Caco-2 (cell line): ENCODE results near the gene KIFC3. TPM values are rescaled to one million over a fixed set of nuclear protein-coding genes. Genes with fewer than 3 reads are reported as not detected.
A peak's percentile ranks its signal among the peaks of the same experiment; 100 is the strongest.

ENCODE experiments used
- BruUV-seq: library from RNA; stranded (reverse); fragments of 400-500 nt; replicated peaks from 2 replicates; lab custom pipeline; 2021; lab: Mats Ljungman, UMichigan
- CTCF ChIA-PET: fragments of 300-600 bp; sonication (Branson Sonifier 250); formaldehyde crosslinking; loops from one replicate; lab custom pipeline; 2022; ENCODE audit warnings: antibody characterized with exemption; lab: Charles Lee
- POLR2A ChIA-PET: fragments of 300-600 bp; sonication (Branson Sonifier 250); formaldehyde crosslinking; loops from one replicate; lab custom pipeline; 2022; ENCODE audit warnings: antibody characterized with exemption; lab: Charles Lee
- DNase-seq, 2 experiments: peaks; one replicate each; pipeline versions ENCODE4 v3.0.0 to v3.0.0-alpha.2; 2020 to 2022
- H3K27me3 ChIP-seq: replicated peaks from 2 replicates; pipeline ENCODE4 v1.6.0; 2011; ENCODE audit warnings: low read length; ENCODE audit not compliant: control insufficient read depth, insufficient read depth
- H3K36me3 ChIP-seq: 2 replicates; pipeline ENCODE4 v1.5.1; 2011; ENCODE audit warnings: low read length; ENCODE audit not compliant: control insufficient read depth, insufficient read depth
- H3K4me1 ChIP-seq: fragments of 250-450 bp; sonication (Bioruptor Pico); 2 replicates; pipeline ENCODE4 v1.5.1; 2020; ENCODE audit warnings: mild to moderate bottlenecking
- H3K4me3 ChIP-seq: 2 replicates; pipeline ENCODE4 v1.5.1; 2011; ENCODE audit warnings: low read depth, mild to moderate bottlenecking, control low read depth, low read length
- H3K9me3 ChIP-seq: fragments of 250-450 bp; sonication (Bioruptor Pico); 2 replicates; pipeline ENCODE4 v1.5.1; 2020; ENCODE audit warnings: mild to moderate bottlenecking, moderate library complexity
- H3K27ac Mint-ChIP-seq: one replicate; pipeline ENCODE4 v1.8.0; 2022; ENCODE audit warnings: mixed read lengths; ENCODE audit not compliant: unreplicated experiment
- H3K27me3 Mint-ChIP-seq: one replicate; pipeline ENCODE4 v1.8.0; 2022; ENCODE audit warnings: mixed read lengths; ENCODE audit not compliant: insufficient read depth, unreplicated experiment
- H3K36me3 Mint-ChIP-seq: one replicate; pipeline ENCODE4 v1.8.0; 2022; ENCODE audit warnings: mild to moderate bottlenecking, mixed read lengths; ENCODE audit not compliant: insufficient read depth, unreplicated experiment
- H3K4me1 Mint-ChIP-seq: one replicate; pipeline ENCODE4 v1.8.0; 2022; ENCODE audit warnings: low read depth, mixed read lengths; ENCODE audit not compliant: unreplicated experiment
- H3K4me3 Mint-ChIP-seq: one replicate; pipeline ENCODE4 v1.8.0; 2022; ENCODE audit warnings: mild to moderate bottlenecking, moderate library complexity, mixed read lengths; ENCODE audit not compliant: unreplicated experiment
- H3K9me3 Mint-ChIP-seq: one replicate; pipeline ENCODE4 v1.8.0; 2022; ENCODE audit warnings: mixed read lengths; ENCODE audit not compliant: unreplicated experiment
- CTCF ChIP-seq, 2 experiments: fragments of 200-600 bp in 1 of 2; IDR thresholded peaks; 1 replicate in 1 of 2; 2 replicates in 1 of 2; pipeline versions ENCODE4 v1.5.1 to v1.8.0; 2011 to 2022; ENCODE audit warnings: antibody characterized with exemption in 1 of 2, control low read depth in 1 of 2, inconsistent platforms in 1 of 2, low read depth in 1 of 2, low read length in 1 of 2, mild to moderate bottlenecking in 1 of 2, moderate library complexity in 1 of 2; ENCODE audit not compliant: insufficient read depth in 1 of 2, severe bottlenecking in 1 of 2, unreplicated experiment in 1 of 2
- intact Hi-C: fragments of 100-400 bp; cut with micrococcal nuclease; formaldehyde crosslinking; loops from one replicate; pipeline ENCODE4 v1.10.0; 2022; ENCODE audit not compliant: unreplicated experiment
- total RNA-seq: library from RNA; stranded (reverse); gene quantifications from 2 replicates; pipeline ENCODE4 v1.2.3, GENCODE V29; 2022

Gene KIFC3
- total RNA-seq, 1 experiment from 2014 or later: 103 TPM

- H3K27me3 Mint-ChIP-seq: no peaks in the 10 kb centered on the region
- Histone ChIP-seq H3K9me3 (no peaks in the 10 kb centered on the region), H3K27me3 (no peaks in the 10 kb centered on the region), H3K4me3 (no peak overlapping the region), H3K4me1 (peaks cover 17% of the 10 kb centered on the region), H3K36me3 (peaks cover 3% of the 10 kb centered on the region)
- H3K4me1 Mint-ChIP-seq: peaks cover 17% of the 10 kb centered on the region
- no peak for TF ChIP-seq CTCF (IDR thresholded peaks at IDR 0.05; ENCODE audit: insufficient read depth in 1 of 2, low read depth in 1 of 2, low read length in 1 of 2, severe bottlenecking in 1 of 2, unreplicated experiment in 1 of 2)
- no peak for DNase-seq
- H3K27ac Mint-ChIP-seq: peak overlapping the region; percentile 79
- H3K4me3 Mint-ChIP-seq: peak overlapping the region; percentile 44
- ChIA-PET CTCF (interaction anchor here (0.6 kb wide), 1 partner anchor 283 kb away, joined by 6 read pairs; no protein-coding TSS in a partner anchor), POLR2A (no interaction called here)
- intact Hi-C loops: loop anchor here (5.0 kb wide), 1 partner anchor 133 kb away; no protein-coding TSS in a partner anchor
- peaks cover 77% of the 10 kb centered on the region for H3K36me3 Mint-ChIP-seq
- BruUV-seq: no TSS peak
- no peaks in the 10 kb centered on the region for H3K9me3 Mint-ChIP-seq
Observed at GRCh38 chr16:57759131-57759530, 43.2 kb downstream of the KIFC3 start.

- TSS peak; percentile 90 for BruUV-seq
- no peak overlapping the region for H3K27ac Mint-ChIP-seq
- CTCF ChIA-PET: interaction anchor here (0.6 to 2.9 kb wide), 2 partner anchors 105 to 283 kb away, joined by 6 to 13 read pairs; no protein-coding TSS in a partner anchor
- H3K36me3 ChIP-seq: peaks cover 3% of the 10 kb centered on the region
- peaks cover 79% of the 10 kb centered on the region for H3K36me3 Mint-ChIP-seq
- no peak overlapping the region for H3K4me3 ChIP-seq
- no peak for DNase-seq
- POLR2A ChIA-PET: no interaction called here
- no peak overlapping the region for H3K4me3 Mint-ChIP-seq
- peaks cover 20% of the 10 kb centered on the region for H3K4me1 Mint-ChIP-seq
- TF ChIP-seq CTCF (IDR thresholded peaks at IDR 0.05; ENCODE audit: insufficient read depth in 1 of 2, low read depth in 1 of 2, low read length in 1 of 2, severe bottlenecking in 1 of 2, unreplicated experiment in 1 of 2): no peak
- peaks cover 17% of the 10 kb centered on the region for H3K4me1 ChIP-seq
- H3K9me3 Mint-ChIP-seq: no peaks in the 10 kb centered on the region
- H3K27me3 ChIP-seq: no peaks in the 10 kb centered on the region
- H3K9me3 ChIP-seq: no peaks in the 10 kb centered on the region
- H3K27me3 Mint-ChIP-seq: no peaks in the 10 kb centered on the region
- intact Hi-C loops: loop anchor here (5.0 kb wide), 1 partner anchor 134 kb away; no protein-coding TSS in a partner anchor
Observed at GRCh38 chr16:57758331-57759117, 43.8 kb downstream of the KIFC3 start.

- Histone ChIP-seq H3K4me3 (no peak overlapping the region), H3K4me1 (peaks cover 17% of the 10 kb centered on the region), H3K27me3 (no peaks in the 10 kb centered on the region), H3K9me3 (no peaks in the 10 kb centered on the region), H3K36me3 (peaks cover 3% of the 10 kb centered on the region)
- CTCF ChIA-PET: interaction anchor here (0.6 to 2.9 kb wide), 4 partner anchors 21 to 157 kb away, joined by 3 to 13 read pairs (median 4); partner anchors contain the start of gene KATNB1
- no peak overlapping the region for H3K4me3 Mint-ChIP-seq
- intact Hi-C loops: loop anchor here (1.0 to 5.0 kb wide), 8 partner anchors 23 to 247 kb away; partner anchors contain the start of genes KATNB1 and USB1
- no peaks in the 10 kb centered on the region for H3K9me3 Mint-ChIP-seq
- H3K36me3 Mint-ChIP-seq: peaks cover 74% of the 10 kb centered on the region
- DNase-seq: no peak
- no TSS peak for BruUV-seq
- TF ChIP-seq CTCF (IDR thresholded peaks at IDR 0.05; ENCODE audit: insufficient read depth in 1 of 2, low read depth in 1 of 2, low read length in 1 of 2, severe bottlenecking in 1 of 2, unreplicated experiment in 1 of 2): no peak
- H3K27ac Mint-ChIP-seq: no peak overlapping the region
- H3K27me3 Mint-ChIP-seq: no peaks in the 10 kb centered on the region
- H3K4me1 Mint-ChIP-seq: peaks cover 20% of the 10 kb centered on the region
- POLR2A ChIA-PET: no interaction called here
Observed at GRCh38 chr16:57757883-57758282, 44.4 kb downstream of the KIFC3 start.
